ENCODE measurements around the gene CHD3. TPM values are rescaled to one million over a fixed set of nuclear protein-coding genes. Genes with fewer than 3 reads are reported as not detected.

The CHD3 gene
- total RNA-seq, 2 donors from 2014 or later: 53.7 to 69.9 TPM

DNA sequence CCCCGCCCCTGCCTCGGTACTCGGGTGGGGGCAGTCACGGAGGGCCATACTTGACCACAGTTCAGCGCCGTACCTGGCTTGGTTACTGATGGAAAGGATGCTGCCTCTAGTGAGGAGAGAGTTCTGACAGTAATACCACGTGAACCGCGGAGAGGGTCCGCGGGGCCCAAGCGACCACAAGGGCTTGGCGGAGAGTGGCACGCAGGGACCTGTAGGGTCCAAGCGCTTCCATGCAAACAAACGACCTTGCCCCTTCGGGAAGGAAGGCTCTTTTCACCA lies 45.4 kb upstream of the CHD3 start:
- 0% methylated on average over 4 to 17 of the region's 17 CpGs for WGBS, 2 donors
- TF ChIP-seq, protein P1, sequence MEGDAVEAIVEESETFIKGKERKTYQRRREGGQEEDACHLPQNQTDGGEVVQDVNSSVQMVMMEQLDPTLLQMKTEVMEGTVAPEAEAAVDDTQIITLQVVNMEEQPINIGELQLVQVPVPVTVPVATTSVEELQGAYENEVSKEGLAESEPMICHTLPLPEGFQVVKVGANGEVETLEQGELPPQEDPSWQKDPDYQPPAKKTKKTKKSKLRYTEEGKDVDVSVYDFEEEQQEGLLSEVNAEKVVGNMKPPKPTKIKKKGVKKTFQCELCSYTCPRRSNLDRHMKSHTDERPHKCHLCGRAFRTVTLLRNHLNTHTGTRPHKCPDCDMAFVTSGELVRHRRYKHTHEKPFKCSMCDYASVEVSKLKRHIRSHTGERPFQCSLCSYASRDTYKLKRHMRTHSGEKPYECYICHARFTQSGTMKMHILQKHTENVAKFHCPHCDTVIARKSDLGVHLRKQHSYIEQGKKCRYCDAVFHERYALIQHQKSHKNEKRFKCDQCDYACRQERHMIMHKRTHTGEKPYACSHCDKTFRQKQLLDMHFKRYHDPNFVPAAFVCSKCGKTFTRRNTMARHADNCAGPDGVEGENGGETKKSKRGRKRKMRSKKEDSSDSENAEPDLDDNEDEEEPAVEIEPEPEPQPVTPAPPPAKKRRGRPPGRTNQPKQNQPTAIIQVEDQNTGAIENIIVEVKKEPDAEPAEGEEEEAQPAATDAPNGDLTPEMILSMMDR (IDR thresholded peaks at IDR 0.05): no peak
- TF ChIP-seq POLR2A (IDR thresholded peaks at IDR 0.05): no peak
- H3K27ac ChIP-seq: peak overlapping the region; percentile 95 to 100 (median 98)
- no peaks in the 10 kb centered on the region for H3K27me3 ChIP-seq
- H3K4me3 ChIP-seq: peak overlapping the region; percentile 38 to 88
- peaks cover 51% of the 10 kb centered on the region for H3K4me1 ChIP-seq
- DNase-seq (no peak), ATAC-seq (no peak)
- H3K36me3 ChIP-seq (replicated peaks in 1 of 2; ENCODE audit: insufficient read depth in 1 of 2, low read depth in 2 of 2): peaks cover 0 to 13% of the 10 kb centered on the region in 2 donors
- H3K9me3 ChIP-seq: no peaks in the 10 kb centered on the region
- intact Hi-C loops (cut with DNase I): no loop called here

DNA sequence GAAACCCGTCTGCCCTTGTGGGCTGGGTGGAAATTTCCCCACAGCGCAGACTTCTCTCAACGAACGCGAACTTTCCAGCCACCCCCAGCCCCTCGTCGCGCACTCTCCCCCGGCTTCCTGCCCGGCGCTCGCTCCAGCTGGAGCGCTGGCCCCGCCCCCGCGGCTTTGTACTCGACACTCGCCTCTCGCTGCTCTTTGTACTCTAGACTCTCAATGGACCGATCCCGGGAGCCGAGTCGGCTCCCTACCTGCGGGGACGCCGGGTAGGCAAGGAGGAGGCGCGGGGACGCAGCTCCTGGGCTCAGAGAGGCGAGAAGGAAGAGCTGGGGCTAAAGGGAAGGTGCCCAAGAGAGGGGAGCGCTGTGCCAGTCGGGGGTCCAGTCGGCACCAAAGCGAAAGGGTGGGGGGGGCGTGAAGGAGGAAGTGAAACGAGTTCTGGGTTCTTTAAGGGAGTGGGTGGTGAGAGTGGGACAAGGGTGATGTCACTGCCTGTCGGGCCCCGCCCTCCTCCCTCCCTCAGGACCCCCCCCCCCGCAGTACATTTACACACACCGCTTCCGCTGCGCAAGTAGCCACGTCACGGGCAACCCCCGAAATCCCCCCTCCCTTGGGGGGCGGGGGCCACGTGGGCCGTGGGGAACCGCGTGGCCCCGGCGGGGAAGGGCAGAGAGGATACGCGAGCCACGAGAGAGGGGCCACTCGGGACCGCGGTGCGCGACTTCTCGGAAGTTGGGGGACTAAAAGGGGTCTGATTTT lies 44.9 kb upstream of the CHD3 start:
- Histone ChIP-seq H3K9me3 (no peaks in the 10 kb centered on the region), H3K36me3 (replicated peaks in 1 of 2; ENCODE audit: insufficient read depth in 1 of 2, low read depth in 2 of 2) (peaks cover 0 to 13% of the 10 kb centered on the region in 2 donors), H3K4me3 (peak overlapping the region; percentile 38 to 88), H3K4me1 (peaks cover 47% of the 10 kb centered on the region), H3K27ac (peak overlapping the region; percentile 95 to 100 (median 98)), H3K27me3 (no peaks in the 10 kb centered on the region)
- intact Hi-C loops (cut with DNase I): no loop called here
- WGBS, 2 donors: 0% methylated on average over 36 to 51 of the region's 61 CpGs
- DNase-seq (peak; percentile 89 to 92 (median 90)), ATAC-seq (peak; percentile 49)
- TF ChIP-seq, protein P1 (IDR thresholded peaks at IDR 0.05): no peak
- TF ChIP-seq POLR2A (IDR thresholded peaks at IDR 0.05): peak; percentile 71 to 92 (median 91)

DNA sequence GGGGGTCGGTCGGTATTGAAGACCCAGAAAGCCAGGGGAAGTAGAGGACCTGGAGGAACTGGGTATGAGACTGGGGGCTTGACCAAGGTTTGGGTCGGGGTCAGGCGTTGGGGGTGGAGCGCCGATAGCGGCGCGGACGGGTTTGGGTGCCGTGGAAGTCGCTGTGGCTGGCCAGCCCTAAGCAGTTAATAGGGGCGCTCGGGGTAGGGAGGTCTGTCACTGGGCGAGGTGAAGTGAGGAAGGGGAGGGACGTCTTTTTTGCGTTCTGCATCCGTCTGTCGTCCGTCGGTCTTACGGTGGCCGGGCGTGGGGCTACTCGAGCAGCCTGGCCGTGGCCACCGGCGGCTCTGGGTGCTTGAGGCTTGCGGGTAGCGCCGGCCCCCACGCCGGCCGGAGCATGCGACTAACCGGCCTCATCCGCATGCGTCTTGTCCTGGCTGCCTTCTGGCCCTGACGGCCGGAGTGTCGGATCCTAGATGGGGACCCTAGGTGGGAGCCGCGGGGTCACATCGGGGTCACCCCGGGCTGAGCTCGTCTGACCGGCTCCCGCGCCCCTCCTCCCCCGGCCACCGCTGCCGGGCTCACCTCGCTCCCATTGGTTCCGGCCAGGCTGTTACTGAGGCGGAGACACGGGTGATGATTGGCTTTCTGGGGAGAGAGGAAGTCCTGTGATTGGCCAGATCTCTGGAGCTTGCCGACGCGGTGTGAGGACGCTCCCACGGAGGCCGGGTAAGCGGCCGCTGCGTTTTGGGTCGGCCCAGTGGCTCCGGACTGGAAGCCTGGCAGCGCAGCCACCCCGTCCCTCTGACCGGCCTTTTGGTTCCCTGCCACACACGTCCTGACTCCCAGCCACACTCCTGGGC lies 44.1 kb upstream of the CHD3 start:
- 0 to 1% methylated on average over 17 to 67 of the region's 71 CpGs for WGBS, 2 donors
- peak overlapping the region; percentile 95 to 100 (median 98) for H3K27ac ChIP-seq
- H3K27me3 ChIP-seq: no peaks in the 10 kb centered on the region
- H3K4me1 ChIP-seq: peaks cover 39% of the 10 kb centered on the region
- peak; percentile 63 to 83 (median 78) for TF ChIP-seq POLR2A (IDR thresholded peaks at IDR 0.05)
- TF ChIP-seq, protein P1 (IDR thresholded peaks at IDR 0.05): no peak
- peaks cover 0 to 13% of the 10 kb centered on the region in 2 donors for H3K36me3 ChIP-seq (replicated peaks in 1 of 2; ENCODE audit: insufficient read depth in 1 of 2, low read depth in 2 of 2)
- intact Hi-C loops (cut with DNase I): loop anchor here (5.0 kb wide), 1 partner anchor 102 kb away; no protein-coding TSS in a partner anchor
- DNase-seq: peak; percentile 90 to 95 (median 92)
- ATAC-seq: peak; percentile 69
- no peaks in the 10 kb centered on the region for H3K9me3 ChIP-seq
- peak overlapping the region; percentile 38 to 88 for H3K4me3 ChIP-seq

DNA sequence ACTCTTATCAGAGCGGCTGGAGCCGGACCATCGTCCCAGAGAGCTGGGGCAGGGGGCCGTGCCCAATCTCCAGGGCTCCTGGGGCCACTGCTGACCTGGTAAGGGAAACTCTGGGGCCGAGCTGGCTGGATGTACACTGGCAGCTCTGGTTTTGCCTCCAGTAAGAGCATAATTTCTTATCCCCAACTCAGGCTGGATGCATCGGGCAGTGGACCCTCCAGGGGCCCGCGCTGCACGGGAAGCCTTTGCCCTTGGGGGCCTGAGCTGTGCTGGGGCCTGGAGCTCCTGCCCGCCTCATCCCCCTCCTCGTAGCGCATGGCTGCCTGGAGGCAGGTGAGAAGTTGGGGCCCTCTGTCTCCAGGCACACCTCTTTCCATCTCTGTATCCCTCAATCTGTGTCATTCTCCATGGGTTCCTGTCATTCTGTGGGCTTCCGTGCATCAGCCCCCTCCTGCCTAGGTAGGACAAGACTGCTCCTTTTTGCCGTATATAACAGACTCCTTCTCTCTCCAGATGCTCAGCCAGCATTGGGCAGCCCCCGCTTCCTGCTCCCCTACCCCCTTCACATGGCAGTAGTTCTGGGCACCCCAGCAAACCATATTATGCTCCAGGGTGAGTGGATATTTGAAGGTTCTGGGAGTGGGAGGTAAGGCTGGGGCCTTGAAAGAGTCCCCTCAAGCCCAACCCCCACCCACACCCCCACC lies 43.1 kb upstream of the CHD3 start:
- H3K4me1 ChIP-seq: peaks cover 33% of the 10 kb centered on the region
- H3K4me3 ChIP-seq: no peak overlapping the region
- peak overlapping the region; percentile 95 to 100 (median 98) for H3K27ac ChIP-seq
- H3K9me3 ChIP-seq: no peaks in the 10 kb centered on the region
- 50 to 57% methylated on average over 9 to 15 of the region's 15 CpGs for WGBS, 2 donors
- TF ChIP-seq, protein P1 (IDR thresholded peaks at IDR 0.05): no peak
- TF ChIP-seq POLR2A (IDR thresholded peaks at IDR 0.05): no peak
- no peaks in the 10 kb centered on the region for H3K27me3 ChIP-seq
- H3K36me3 ChIP-seq (replicated peaks in 1 of 2; ENCODE audit: insufficient read depth in 1 of 2, low read depth in 2 of 2): peaks cover 0 to 16% of the 10 kb centered on the region in 2 donors
- ATAC-seq: no peak
- no peak for DNase-seq
- intact Hi-C loops (cut with DNase I): loop anchor here (5.0 kb wide), 1 partner anchor 103 kb away; no protein-coding TSS in a partner anchor
